A673 (cell line): ENCODE data around the gene KIF19. TPM values are rescaled to one million over a fixed set of nuclear protein-coding genes. Genes with fewer than 3 reads are reported as not detected.

Experiments
- BruUV-seq: library from RNA; stranded (reverse); fragments of 400-500 nt; replicated peaks from 2 replicates; lab custom pipeline; 2021; lab: Mats Ljungman, UMichigan
- CTCF ChIA-PET: fragments of 300-600 bp; sonication (Branson Sonifier 250); formaldehyde crosslinking; loops from one replicate; lab custom pipeline; 2022; ENCODE audit warnings: antibody characterized with exemption; lab: Charles Lee
- POLR2A ChIA-PET: fragments of 300-600 bp; sonication (Branson Sonifier 250); formaldehyde crosslinking; loops from one replicate; lab custom pipeline; 2022; ENCODE audit warnings: antibody characterized with exemption; ENCODE audit not compliant: low non-redundant PET; lab: Charles Lee
- DNase-seq: peaks from one replicate; pipeline ENCODE4 v3.0.0-alpha.2; 2015; ENCODE audit warnings: low spot score
- H3K27ac ChIP-seq: fragments of 200-600 bp; sonication (generic); 2 replicates; pipeline ENCODE4 v1.5.1; 2016; ENCODE audit warnings: mixed run types, low read depth, mild to moderate bottlenecking, mixed read lengths, antibody characterized with exemption, low read length; ENCODE audit not compliant: poor library complexity, severe bottlenecking
- H3K27me3 ChIP-seq: fragments of 200-600 bp; sonication (generic); replicated peaks from 2 replicates; pipeline ENCODE4 v1.6.1; 2017; ENCODE audit warnings: mixed run types, low read depth, mild to moderate bottlenecking, mixed read lengths, antibody characterized with exemption, low read length; ENCODE audit not compliant: insufficient read depth, poor library complexity
- H3K36me3 ChIP-seq: fragments of 200-600 bp; sonication (generic); 2 replicates; pipeline ENCODE4 v1.6.1; 2016; ENCODE audit warnings: mixed run types, mild to moderate bottlenecking, mixed read lengths, antibody characterized with exemption, low read length; ENCODE audit not compliant: insufficient read depth, poor library complexity, severe bottlenecking
- H3K4me1 ChIP-seq: fragments of 200-600 bp; sonication (generic); 2 replicates; pipeline ENCODE4 v1.6.1; 2017; ENCODE audit warnings: mixed run types, mild to moderate bottlenecking, mixed read lengths, antibody characterized with exemption, low read length; ENCODE audit not compliant: insufficient read depth, poor library complexity, severe bottlenecking
- H3K4me3 ChIP-seq: fragments of 200-600 bp; sonication (generic); 2 replicates; pipeline ENCODE4 v1.5.1; 2016; ENCODE audit warnings: low read depth, mixed run types, mild to moderate bottlenecking, mixed read lengths, low read length; ENCODE audit not compliant: poor library complexity, severe bottlenecking
- H3K9me3 ChIP-seq: fragments of 200-600 bp; sonication (generic); 2 replicates; pipeline ENCODE4 v1.6.1; 2016; ENCODE audit warnings: mixed run types, low read depth, mild to moderate bottlenecking, mixed read lengths, antibody characterized with exemption, low read length; ENCODE audit not compliant: poor library complexity, severe bottlenecking
- EZH2 ChIP-seq: fragments of 200-600 bp; sonication (generic); IDR thresholded peaks from 2 replicates; pipeline ENCODE4 v1.6.1; 2017; ENCODE audit warnings: borderline replicate concordance, low read depth, mild to moderate bottlenecking, mixed read lengths, antibody characterized with exemption, low read length; ENCODE audit not compliant: poor library complexity, severe bottlenecking
- intact Hi-C: fragments of 100-400 bp; cut with micrococcal nuclease; formaldehyde crosslinking; loops from one replicate; pipeline ENCODE4 v1.10.0; 2022; ENCODE audit not compliant: unreplicated experiment
- total RNA-seq: library from RNA; stranded (reverse); gene quantifications from 2 replicates; pipeline ENCODE4 v1.2.3, GENCODE V29; 2021
- TF ChIP-seq, protein P1 (sequence below): fragments of 300-800, 200-600 bp; sonication (generic); conservative IDR thresholded peaks from 2 replicates; pipeline ENCODE4 v1.5.1; 2017; ENCODE audit warnings: low read depth, mild to moderate bottlenecking, antibody characterized with exemption, low read length, moderate library complexity, mixed read lengths

Gene KIF19
- total RNA-seq, 1 experiment from 2014 or later: not detected

DNA sequence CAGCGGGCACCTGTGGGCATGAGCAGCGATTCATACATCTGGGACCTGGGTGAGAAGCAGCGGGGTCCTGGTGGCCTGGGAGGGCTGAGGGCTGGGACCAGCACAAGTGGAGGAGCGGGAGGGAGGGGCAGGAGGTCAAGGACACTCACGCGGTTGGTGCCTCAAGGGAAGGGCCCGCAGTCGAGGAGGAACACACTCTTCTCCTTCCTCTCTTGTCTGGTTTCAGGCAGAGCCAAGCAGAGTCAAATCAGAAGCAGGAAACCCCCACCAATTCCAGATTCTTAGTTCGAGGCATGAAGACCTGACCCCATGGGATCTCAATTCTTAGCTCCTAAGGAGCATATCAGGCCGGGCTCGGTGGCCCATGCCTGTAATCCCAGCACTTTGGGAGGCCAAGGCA lies 36.3 kb upstream of the KIF19 start:
- TF ChIP-seq EZH2: no peak
- TF ChIP-seq, protein P1, sequence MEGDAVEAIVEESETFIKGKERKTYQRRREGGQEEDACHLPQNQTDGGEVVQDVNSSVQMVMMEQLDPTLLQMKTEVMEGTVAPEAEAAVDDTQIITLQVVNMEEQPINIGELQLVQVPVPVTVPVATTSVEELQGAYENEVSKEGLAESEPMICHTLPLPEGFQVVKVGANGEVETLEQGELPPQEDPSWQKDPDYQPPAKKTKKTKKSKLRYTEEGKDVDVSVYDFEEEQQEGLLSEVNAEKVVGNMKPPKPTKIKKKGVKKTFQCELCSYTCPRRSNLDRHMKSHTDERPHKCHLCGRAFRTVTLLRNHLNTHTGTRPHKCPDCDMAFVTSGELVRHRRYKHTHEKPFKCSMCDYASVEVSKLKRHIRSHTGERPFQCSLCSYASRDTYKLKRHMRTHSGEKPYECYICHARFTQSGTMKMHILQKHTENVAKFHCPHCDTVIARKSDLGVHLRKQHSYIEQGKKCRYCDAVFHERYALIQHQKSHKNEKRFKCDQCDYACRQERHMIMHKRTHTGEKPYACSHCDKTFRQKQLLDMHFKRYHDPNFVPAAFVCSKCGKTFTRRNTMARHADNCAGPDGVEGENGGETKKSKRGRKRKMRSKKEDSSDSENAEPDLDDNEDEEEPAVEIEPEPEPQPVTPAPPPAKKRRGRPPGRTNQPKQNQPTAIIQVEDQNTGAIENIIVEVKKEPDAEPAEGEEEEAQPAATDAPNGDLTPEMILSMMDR: no peak
- DNase-seq: no peak
- no peaks in the 10 kb centered on the region for H3K36me3 ChIP-seq
- no peaks in the 10 kb centered on the region for H3K9me3 ChIP-seq
- POLR2A ChIA-PET: no interaction called here
- no peak overlapping the region for H3K27ac ChIP-seq
- no peaks in the 10 kb centered on the region for H3K4me1 ChIP-seq
- no peak overlapping the region for H3K4me3 ChIP-seq
- intact Hi-C loops: no loop called here
- CTCF ChIA-PET: no interaction called here
- H3K27me3 ChIP-seq: no peaks in the 10 kb centered on the region
- BruUV-seq: no TSS peak

DNA sequence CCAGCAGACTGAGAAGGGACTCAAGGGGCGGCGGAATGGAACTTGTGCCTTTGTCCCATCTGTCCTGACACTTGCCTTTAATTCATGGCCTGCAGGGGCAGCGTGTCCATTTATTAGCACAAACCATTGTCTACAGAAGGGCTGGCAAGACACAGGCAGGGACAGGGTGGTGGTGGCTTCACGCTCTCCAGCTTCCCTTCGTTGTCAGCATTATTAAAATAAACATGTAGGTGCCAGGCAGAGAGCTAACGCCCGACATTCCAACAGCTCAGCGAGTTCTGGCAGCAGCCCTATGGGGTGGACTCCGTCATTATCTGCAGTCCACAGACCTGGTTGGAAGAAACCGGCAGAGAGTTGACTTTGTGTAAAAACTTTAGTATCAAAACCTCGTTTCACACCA lies 35.7 kb upstream of the KIF19 start:
- H3K27me3 ChIP-seq: no peaks in the 10 kb centered on the region
- ChIA-PET POLR2A (no interaction called here), CTCF (no interaction called here)
- intact Hi-C loops: no loop called here
- no peaks in the 10 kb centered on the region for H3K36me3 ChIP-seq
- no peak for TF ChIP-seq EZH2
- TF ChIP-seq, protein P1: no peak
- H3K9me3 ChIP-seq: no peaks in the 10 kb centered on the region
- BruUV-seq: no TSS peak
- no peak overlapping the region for H3K4me3 ChIP-seq
- no peaks in the 10 kb centered on the region for H3K4me1 ChIP-seq
- DNase-seq: no peak
- no peak overlapping the region for H3K27ac ChIP-seq

DNA sequence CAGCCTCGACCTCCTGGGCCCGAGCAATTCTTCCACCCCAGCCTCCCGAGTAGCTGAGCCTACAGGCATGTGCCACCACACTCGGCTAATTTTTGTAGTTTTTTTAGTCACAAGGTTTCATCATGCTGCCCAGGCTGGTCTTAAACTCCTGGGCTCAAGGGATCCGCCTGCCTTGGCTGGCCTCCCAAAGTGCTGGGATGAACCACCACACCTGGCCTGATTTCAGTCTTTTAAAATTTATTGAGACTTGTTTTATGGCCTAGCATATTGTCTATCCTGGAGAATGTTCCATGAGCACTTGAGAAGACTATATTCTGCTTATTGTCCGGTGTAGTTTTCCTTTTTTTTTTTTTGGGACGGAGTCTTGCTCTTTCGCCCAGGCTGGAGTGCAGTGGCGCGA lies 33.5 kb upstream of the KIF19 start:
- POLR2A ChIA-PET: no interaction called here
- no peak for DNase-seq
- no TSS peak for BruUV-seq
- H3K27me3 ChIP-seq: no peaks in the 10 kb centered on the region
- H3K27ac ChIP-seq: no peak overlapping the region
- no peak overlapping the region for H3K4me3 ChIP-seq
- TF ChIP-seq, protein P1: no peak
- TF ChIP-seq EZH2: no peak
- no peaks in the 10 kb centered on the region for H3K36me3 ChIP-seq
- CTCF ChIA-PET: interaction anchor here (0.6 kb wide), 1 partner anchor 74 kb away, joined by 3 read pairs; no protein-coding TSS in a partner anchor
- H3K9me3 ChIP-seq: no peaks in the 10 kb centered on the region
- intact Hi-C loops: no loop called here
- H3K4me1 ChIP-seq: no peaks in the 10 kb centered on the region
